H1 (cell line): ENCODE results near the gene PPP1R12C. TPM values are rescaled to one million over a fixed set of nuclear protein-coding genes. Genes with fewer than 3 reads are reported as not detected.

ENCODE experiments used
- CTCF ChIA-PET: fragments of 300-600 bp; sonication (Branson Sonifier 250); formaldehyde crosslinking; loops from one replicate; lab custom pipeline; 2021; ENCODE audit not compliant: partially characterized antibody; lab: Charles Lee
- POLR2A ChIA-PET: fragments of 300-600 bp; sonication (Branson Sonifier 250); formaldehyde crosslinking; loops from one replicate; lab custom pipeline; 2021; ENCODE audit warnings: inconsistent platforms; ENCODE audit not compliant: partially characterized antibody; lab: Charles Lee
- DNase-seq, 2 experiments: peaks; one replicate each; pipeline versions ENCODE4 v3.0.0 to v3.0.0-alpha.2; 2010 to 2022; ENCODE audit warnings: low spot score in 2 of 2, low read depth in 1 of 2, mixed read lengths in 1 of 2
- FAIRE-seq: peaks from 2 replicates; lab custom pipeline; 2011; peaks lifted over from hg19 to GRCh38; lab: Jason Lieb, UNC
- H2AFZ ChIP-seq: 2 replicates; pipeline ENCODE4 v1.8.1; 2012; ENCODE audit warnings: low read length, inconsistent platforms
- H2AK5ac ChIP-seq: 2 replicates; pipeline ENCODE4 v1.6.1; 2013; ENCODE audit warnings: low read depth, low read length
- H2BK120ac ChIP-seq: replicated peaks from 2 replicates; pipeline ENCODE3; 2013; ENCODE audit warnings: low read depth, low read length, inconsistent platforms
- H2BK12ac ChIP-seq: 2 replicates; pipeline ENCODE4 v1.6.1; 2013; ENCODE audit warnings: low read depth, low read length
- H2BK15ac ChIP-seq: 2 replicates; pipeline ENCODE4 v1.6.1; 2013; ENCODE audit warnings: low read length
- H2BK20ac ChIP-seq: 2 replicates; pipeline ENCODE4 v1.6.1; 2013; ENCODE audit warnings: low read length
- H2BK5ac ChIP-seq: 2 replicates; pipeline ENCODE4 v1.6.1; 2013; ENCODE audit warnings: low read depth, low read length
- H3K14ac ChIP-seq: 2 replicates; pipeline ENCODE4 v1.6.1; 2013; ENCODE audit warnings: inconsistent platforms; ENCODE audit not compliant: insufficient read length
- H3K18ac ChIP-seq: 2 replicates; pipeline ENCODE4 v1.6.1; 2013; ENCODE audit warnings: low read length; ENCODE audit errors: extremely low read depth
- H3K23ac ChIP-seq: 2 replicates; pipeline ENCODE4 v1.6.1; 2013; ENCODE audit warnings: inconsistent platforms; ENCODE audit not compliant: insufficient read length
- H3K23me2 ChIP-seq: 2 replicates; pipeline ENCODE4 v1.6.1; 2013; ENCODE audit warnings: low read depth, low read length
- H3K27ac ChIP-seq: 2 replicates; pipeline ENCODE4 v1.6.1; 2011; ENCODE audit warnings: low read depth, low read length, inconsistent platforms
- H3K27me3 ChIP-seq, 4 experiments: replicated peaks in 1 of 4; 1 replicate in 1 of 4; 2 replicates in 3 of 4; pipeline versions ENCODE4 v1.6.1 to v1.8.1; 2011 to 2013; ENCODE audit warnings: low read length in 3 of 4, mild to moderate bottlenecking in 3 of 4, inconsistent platforms in 2 of 4, mixed read lengths in 2 of 4, moderate library complexity in 1 of 4; ENCODE audit not compliant: control insufficient read depth in 3 of 4, insufficient read depth in 3 of 4; ENCODE audit errors: extremely low read depth in 1 of 4
- H3K36me3 ChIP-seq, 4 experiments: 2 replicates each; pipeline versions ENCODE4 v1.6.1 to v1.8.1; 2011 to 2013; ENCODE audit warnings: mild to moderate bottlenecking in 4 of 4, low read length in 3 of 4, moderate library complexity in 2 of 4, control low read depth in 1 of 4, inconsistent platforms in 1 of 4; ENCODE audit not compliant: insufficient read depth in 4 of 4, control insufficient read depth in 2 of 4
- H3K4ac ChIP-seq: replicated peaks from 2 replicates; pipeline ENCODE3; 2013; ENCODE audit warnings: low read length, low read depth, mixed read lengths, inconsistent platforms; ENCODE audit not compliant: insufficient read length
- H3K4me1 ChIP-seq, 4 experiments: replicated peaks in 1 of 4; 1 replicate in 1 of 4; 2 replicates in 3 of 4; pipeline versions ENCODE4 v1.6.1 to v1.8.1; 2011 to 2013; ENCODE audit warnings: low read length in 3 of 4, inconsistent platforms in 2 of 4, mixed read lengths in 1 of 4; ENCODE audit not compliant: insufficient read depth in 4 of 4, control insufficient read depth in 3 of 4
- H3K4me2 ChIP-seq, 2 experiments: 2 replicates each; pipeline versions ENCODE4 v1.6.1 to v1.8.1; 2011 to 2013; ENCODE audit warnings: low read depth in 2 of 2, low read length in 2 of 2, control low read depth in 1 of 2, inconsistent platforms in 1 of 2, mild to moderate bottlenecking in 1 of 2; ENCODE audit not compliant: insufficient read depth in 1 of 2
- H3K4me3 ChIP-seq, 4 experiments: fragments of 200-600, 300-600 bp in 1 of 4; sonication (generic), shearing (Covaris generic), sonication (Bioruptor Twin) in 1 of 4; 2 replicates each; pipeline versions ENCODE4 v1.5.1 to v1.8.1; 2011 to 2016; ENCODE audit warnings: low read length in 4 of 4, low read depth in 3 of 4, control low read depth in 2 of 4, inconsistent platforms in 2 of 4, mild to moderate bottlenecking in 2 of 4, mixed read lengths in 1 of 4, moderate library complexity in 1 of 4; ENCODE audit not compliant: insufficient read depth in 2 of 4; ENCODE audit errors: extremely low read depth in 1 of 4
- H3K56ac ChIP-seq: replicated peaks from 2 replicates; pipeline ENCODE3; 2013; ENCODE audit warnings: low read depth, mild to moderate bottlenecking, mixed read lengths, low read length, inconsistent platforms; ENCODE audit not compliant: insufficient read length
- H3K79me1 ChIP-seq: 2 replicates; pipeline ENCODE4 v1.6.1; 2013; ENCODE audit warnings: low read depth, low read length, control low read depth
- H3K79me2 ChIP-seq, 2 experiments: 2 replicates each; pipeline versions ENCODE4 v1.6.1 to v1.8.1; 2012 to 2013; ENCODE audit warnings: low read length in 2 of 2, mild to moderate bottlenecking in 2 of 2, inconsistent platforms in 1 of 2; ENCODE audit not compliant: insufficient read depth in 2 of 2, control insufficient read depth in 1 of 2
- H3K9ac ChIP-seq, 4 experiments: replicated peaks in 1 of 4; 1 replicate in 1 of 4; 2 replicates in 3 of 4; pipeline versions ENCODE4 v1.6.1 to v1.8.1; 2011 to 2013; ENCODE audit warnings: low read depth in 3 of 4, low read length in 3 of 4, control low read depth in 2 of 4, mild to moderate bottlenecking in 2 of 4, moderate library complexity in 2 of 4, inconsistent platforms in 1 of 4; ENCODE audit errors: extremely low read depth in 1 of 4
- H3K9me3 ChIP-seq, 2 experiments: 2 replicates each; pipeline versions ENCODE4 v1.6.1 to v1.8.1; 2012 to 2013; ENCODE audit warnings: mild to moderate bottlenecking in 2 of 2, moderate library complexity in 2 of 2, control low read depth in 1 of 2, inconsistent platforms in 1 of 2, low read depth in 1 of 2, low read length in 1 of 2, mixed read lengths in 1 of 2; ENCODE audit not compliant: insufficient read depth in 2 of 2
- H4K20me1 ChIP-seq, 2 experiments: replicated peaks in 1 of 2; 2 replicates each; pipeline versions ENCODE3 to v1.8.1; 2011 to 2013; ENCODE audit warnings: inconsistent platforms in 2 of 2, low read length in 2 of 2, mild to moderate bottlenecking in 1 of 2; ENCODE audit not compliant: insufficient read depth in 2 of 2, control insufficient read depth in 1 of 2
- H4K5ac ChIP-seq: 2 replicates; pipeline ENCODE4 v1.6.1; 2013; ENCODE audit warnings: low read length, low read depth, mixed read lengths, inconsistent platforms; ENCODE audit not compliant: insufficient read length
- H4K8ac ChIP-seq: 2 replicates; pipeline ENCODE4 v1.8.0; 2013; ENCODE audit warnings: mild to moderate bottlenecking, moderate library complexity, low read length, inconsistent platforms; ENCODE audit not compliant: insufficient read depth; ENCODE audit errors: extremely low read depth
- H4K91ac ChIP-seq: replicated peaks from 2 replicates; pipeline ENCODE3; 2013; ENCODE audit warnings: low read length, mixed read lengths, inconsistent platforms; ENCODE audit not compliant: insufficient read length
- FOSL1 ChIP-seq: IDR thresholded peaks from 2 replicates; pipeline ENCODE4 v1.6.1; 2011; ENCODE audit warnings: mild to moderate bottlenecking, low read depth, low read length, moderate library complexity; ENCODE audit not compliant: insufficient read depth
- GABPA ChIP-seq: IDR thresholded peaks from 2 replicates; pipeline ENCODE4 v1.6.1; 2011; ENCODE audit warnings: mild to moderate bottlenecking, low read length, moderate library complexity, borderline replicate concordance; ENCODE audit not compliant: insufficient read depth
- GTF2F1 ChIP-seq: IDR thresholded peaks from 2 replicates; pipeline ENCODE4 v1.6.1; 2012; ENCODE audit warnings: low read depth, low read length, improper control_type of control experiment, borderline replicate concordance
- JUND ChIP-seq: IDR thresholded peaks from 2 replicates; pipeline ENCODE4 v1.6.1; 2011; ENCODE audit warnings: mild to moderate bottlenecking, improper control_type of control experiment, low read length
- KDM5A ChIP-seq: fragments of 200-600 bp; IDR thresholded peaks from 2 replicates; pipeline ENCODE4 v1.7.1; 2012; ENCODE audit warnings: mild to moderate bottlenecking, low read length, inconsistent platforms, mixed read lengths
- MAX ChIP-seq: IDR thresholded peaks from 2 replicates; pipeline ENCODE4 v1.6.1; 2012; ENCODE audit warnings: inconsistent platforms
- POU5F1 ChIP-seq: IDR thresholded peaks from 2 replicates; pipeline ENCODE4 v1.6.1; 2011; ENCODE audit warnings: low read depth, mild to moderate bottlenecking, low read length, moderate library complexity
- RFX5 ChIP-seq: IDR thresholded peaks from 2 replicates; pipeline ENCODE4 v1.6.1; 2011; ENCODE audit warnings: low read depth, low read length, improper control_type of control experiment, borderline replicate concordance
- SP4 ChIP-seq: IDR thresholded peaks from 2 replicates; pipeline ENCODE4 v1.6.1; 2012; ENCODE audit warnings: low read length, inconsistent platforms
- TAF1 ChIP-seq: IDR thresholded peaks from 2 replicates; pipeline ENCODE4 v1.6.1; 2011; ENCODE audit warnings: mild to moderate bottlenecking, low read depth, low read length
- TBP ChIP-seq: IDR thresholded peaks from 2 replicates; pipeline ENCODE4 v1.6.1; 2011; ENCODE audit warnings: low read depth, low read length, improper control_type of control experiment
- WGBS, 2 experiments: shearing (Covaris generic) in 1 of 2; methylation state at CpG; one replicate each; pipeline versions ENCODE4 v1.1.6 to v1.1.7; 2013 to 2015; ENCODE audit warnings: low lambda C conversion rate in 2 of 2, mixed read lengths in 2 of 2, inconsistent platforms in 1 of 2, low coverage in 1 of 2, missing lambda C conversion rate in 1 of 2; ENCODE audit not compliant: insufficient replicate concordance in 2 of 2, insufficient coverage in 1 of 2, insufficient read length in 1 of 2; ENCODE audit errors: extremely low coverage in 1 of 2, missing lambda C conversion rate in 1 of 2; 5-methylcytosine and 5-hydroxymethylcytosine counted together
- polyA plus RNA-seq, 7 experiments: library from polyadenylated mRNA; depleted of rRNA in 3 of 7; stranded (reverse) in 5 of 7; unstranded in 2 of 7; fragments of >200 nt in 5 of 7; fragments of 200-250 nt in 2 of 7; gene quantifications; 1 replicate in 5 of 7; 2 replicates in 1 of 7; 4 replicates in 1 of 7; pipeline versions ENCODE4 v1.2.1 to v1.2.3, GENCODE V29; 2011 to 2013; ENCODE audit warnings: missing spikeins in 2 of 7, mixed read lengths in 2 of 7
- total RNA-seq: library from RNA; stranded (reverse); fragmentation: NEBNext Ultra II Directional; extraction: Animal tissue kit (Norgen Biotek cat#: 25700); gene quantifications from 2 replicates; pipeline ENCODE4 v1.2.1, GENCODE V29; 2021

Gene PPP1R12C
- total and polyA plus RNA-seq, 2 of the 8 experiments (the other 6 are each of a cell fraction or from before 2014, with no cell fraction given), result 31.7 to 71.5 TPM

DNA sequence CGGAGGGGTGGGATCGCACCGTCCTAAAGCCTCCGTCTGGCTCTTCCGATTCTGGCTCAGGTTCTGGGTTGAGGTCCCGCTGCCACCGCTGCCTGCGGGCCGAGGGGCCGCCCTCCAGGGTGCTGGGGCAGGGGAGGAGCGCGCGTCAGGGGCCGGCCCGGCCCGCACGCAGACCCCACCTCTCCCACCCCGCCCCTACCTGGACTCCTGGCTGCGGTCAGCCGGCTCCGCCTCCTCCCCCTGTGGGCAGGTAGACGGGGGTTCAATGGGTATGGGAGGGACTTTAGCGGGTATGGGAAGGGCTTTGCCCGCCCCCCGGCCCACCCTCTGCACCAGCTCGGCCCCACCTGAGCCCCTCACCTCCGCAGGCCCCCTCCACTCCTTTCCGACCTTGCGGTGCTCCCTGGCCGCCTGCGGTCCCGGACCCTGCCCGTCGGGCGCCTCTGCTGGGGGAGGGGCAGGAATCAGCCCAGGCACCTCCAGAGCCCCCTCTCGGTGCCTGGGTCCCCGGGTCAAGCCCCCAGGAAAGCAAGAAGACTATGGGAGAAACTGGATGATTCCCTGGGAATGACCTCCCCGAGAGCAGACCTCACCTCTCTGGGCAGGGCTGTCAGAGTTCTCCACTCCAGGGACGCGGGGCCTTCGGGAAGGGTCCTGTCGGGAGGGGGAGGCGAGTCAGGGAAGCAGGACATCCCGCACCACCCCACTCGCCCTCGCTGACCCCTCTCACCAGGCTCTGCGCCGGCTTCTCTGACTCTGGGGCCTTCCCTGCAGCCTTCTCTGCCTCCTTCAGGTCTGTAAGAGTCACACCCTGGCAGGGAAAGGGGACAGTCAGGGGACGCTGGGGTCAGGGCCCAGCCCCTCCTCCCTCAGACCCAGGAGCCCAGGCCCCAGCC lies 24.8 kb downstream of the PPP1R12C start:
- Histone ChIP-seq H3K27ac (no peak overlapping the region), H2BK20ac (no peak overlapping the region), H4K91ac (no peak overlapping the region), H2BK12ac (peak overlapping the region; percentile 60; the same call in 1 of the 2 replicates), H3K27me3 (0 out of 7 replicates have a peak, but pooled peaks cover 0 to 2% (median 0%) of the 10 kb centered on the region in 4 experiments), H3K56ac (no peak overlapping the region), H3K4me3 (peak overlapping the region; percentile 42 to 72 (median 52)), H3K18ac (peak overlapping the region; percentile 38; the same call in 1 of the 2 replicates), H3K4me2 (peak overlapping the region; percentile 63 to 85), H3K79me2 (no peaks in the 10 kb centered on the region), H2AK5ac (no peak overlapping the region), H2BK5ac (peak overlapping the region; percentile 66; the same call in 1 of the 2 replicates), H3K36me3 (peaks cover 0 to 5% (median 2%) of the 10 kb centered on the region in 4 experiments; a peak in 2 of 8 replicates), H2BK120ac (no peak overlapping the region), H3K9me3 (no peaks in the 10 kb centered on the region), H3K14ac (no peak overlapping the region), H4K5ac (peak overlapping the region; percentile 13), H2AFZ (no peak overlapping the region), H3K9ac (peak overlapping the region in 1 of 4 experiments; percentile 8; a peak in 2 of 7 replicates), H2BK15ac (no peak overlapping the region), H4K8ac (no peak overlapping the region), H3K4me1 (peaks cover 3 to 45% (median 30%) of the 10 kb centered on the region in 4 experiments), H3K23me2 (peaks cover 7% of the 10 kb centered on the region; the same call in 1 of the 2 replicates), H3K4ac (no peak overlapping the region), H3K79me1 (no peaks in the 10 kb centered on the region; the same call in 1 of the 2 replicates), H3K23ac (no peak overlapping the region), H4K20me1 (peaks cover 8 to 11% of the 10 kb centered on the region in 2 experiments)
- ChIA-PET CTCF (interaction anchor here (1.4 kb wide), 1 partner anchor 26 kb away, joined by 3 read pairs; no protein-coding TSS in a partner anchor), POLR2A (interaction anchor here (0.7 to 8.7 kb wide), 5 partner anchors 12 to 204 kb away, joined by 3 to 72 read pairs (median 3); partner anchors contain the start of gene PPP1R12C)
- DNase-seq (peak in 1 of 2 experiments; percentile 81), FAIRE-seq (no peak)
- WGBS, 2 experiments, result 45% methylated on average over 6 of the region's 49 CpGs; no CpG with 5 or more reads in 1 of the 2 experiments
- TF ChIP-seq FOSL1, result no peak
- 0 out of 2 replicates have a peak, but pooled peaks have one; percentile 16 for TF ChIP-seq TAF1
- TF ChIP-seq SP4, result 0 out of 2 replicates have a peak, but pooled peaks have one; percentile 28
- no peak for TF ChIP-seq GABPA
- TF ChIP-seq MAX, result no peak
- TF ChIP-seq KDM5A, result no peak
- no peak for TF ChIP-seq GTF2F1
- TF ChIP-seq TBP, result no peak
- TF ChIP-seq POU5F1, result no peak
- no peak for TF ChIP-seq RFX5
- TF ChIP-seq JUND, result no peak
